ENCODE results near the gene STARD10. TPM values are rescaled to one million over a fixed set of nuclear protein-coding genes. Genes with fewer than 3 reads are reported as not detected.

Gene STARD10
- total RNA-seq, 1 donor from 2014 or later, result 28.7 TPM

DNA sequence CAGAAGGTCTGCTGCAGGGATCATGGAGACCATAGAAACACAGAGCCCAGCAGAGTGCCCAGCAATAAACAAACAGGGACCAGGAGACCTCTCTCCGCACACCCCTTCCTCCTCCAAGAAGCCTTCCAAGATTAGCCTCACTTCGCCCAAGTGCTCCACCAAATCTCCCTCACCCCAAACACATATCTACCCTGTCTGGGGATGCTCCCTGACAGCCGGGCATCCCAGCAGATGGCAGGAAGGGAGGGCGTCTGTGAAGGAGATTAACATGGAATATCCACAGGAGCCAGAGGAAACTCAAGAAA is 68.2 kb downstream of the STARD10 start:
- no peak for DNase-seq

DNA sequence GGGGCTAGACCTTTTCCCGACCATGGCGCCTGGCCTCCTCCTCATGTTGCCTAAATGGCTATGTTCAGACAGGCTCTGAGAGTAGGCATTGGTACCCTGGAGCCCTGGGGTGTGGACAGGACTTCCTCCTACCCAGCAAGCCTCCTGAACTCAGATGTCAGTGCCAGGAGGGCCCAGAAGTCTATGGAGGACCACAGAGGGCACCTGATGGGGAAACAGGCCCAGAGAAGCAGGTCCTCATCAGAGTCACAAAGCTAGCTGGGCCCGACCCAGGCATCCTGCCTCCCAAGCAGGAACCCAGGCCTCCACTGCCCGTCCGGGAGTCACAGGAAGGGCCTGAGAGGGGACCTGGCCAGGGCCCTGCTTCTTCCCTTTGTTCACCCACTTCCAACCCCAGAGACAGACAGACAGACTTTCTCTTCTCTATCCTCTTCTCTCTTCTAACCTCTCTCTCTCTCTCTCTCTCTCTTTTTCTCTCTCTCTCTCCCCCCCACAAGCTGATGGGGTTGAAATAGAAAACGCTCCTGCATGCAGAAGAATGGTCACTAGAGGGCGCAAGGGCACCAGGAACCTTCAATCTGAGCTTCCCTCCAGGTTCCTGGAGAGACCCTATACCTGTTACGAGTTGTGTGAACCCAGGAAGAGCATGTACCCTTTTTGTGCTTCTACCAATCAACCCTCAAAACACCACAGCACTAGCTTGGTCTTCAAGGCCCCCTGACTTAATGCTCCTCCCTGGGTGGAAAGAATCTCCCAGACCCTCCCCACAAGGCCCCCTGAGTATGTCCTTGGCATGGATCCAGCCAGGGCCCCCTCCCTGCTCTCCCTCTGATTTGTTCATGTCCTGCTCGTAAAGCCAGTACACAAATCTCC is 68.8 kb downstream of the STARD10 start:
- DNase-seq, result peak; percentile 54

DNA sequence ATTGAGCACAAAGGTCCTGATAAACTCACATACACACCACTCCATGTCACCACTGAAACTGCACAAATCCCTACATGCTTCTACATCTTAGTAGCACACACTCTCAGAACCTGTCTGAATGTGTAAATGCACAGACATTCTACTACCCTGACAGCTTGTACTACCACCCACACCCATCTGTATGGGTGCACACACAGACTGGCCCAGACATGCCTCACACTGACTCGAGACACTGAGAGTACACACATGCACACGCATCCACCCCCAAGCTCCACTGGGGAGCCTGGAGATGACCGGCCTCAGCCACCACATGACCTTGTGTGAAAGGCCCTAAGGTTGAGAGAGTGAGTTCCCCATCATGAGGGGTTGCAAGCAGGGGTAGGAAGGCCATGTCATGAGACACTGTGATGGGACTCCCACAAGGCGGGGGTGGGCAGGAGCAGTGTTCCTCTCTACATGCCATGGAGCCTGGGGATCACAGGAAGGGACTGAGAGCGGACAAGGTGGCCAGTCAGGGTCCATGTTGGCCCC is 69.8 kb downstream of the STARD10 start:
- DNase-seq, result no peak

DNA sequence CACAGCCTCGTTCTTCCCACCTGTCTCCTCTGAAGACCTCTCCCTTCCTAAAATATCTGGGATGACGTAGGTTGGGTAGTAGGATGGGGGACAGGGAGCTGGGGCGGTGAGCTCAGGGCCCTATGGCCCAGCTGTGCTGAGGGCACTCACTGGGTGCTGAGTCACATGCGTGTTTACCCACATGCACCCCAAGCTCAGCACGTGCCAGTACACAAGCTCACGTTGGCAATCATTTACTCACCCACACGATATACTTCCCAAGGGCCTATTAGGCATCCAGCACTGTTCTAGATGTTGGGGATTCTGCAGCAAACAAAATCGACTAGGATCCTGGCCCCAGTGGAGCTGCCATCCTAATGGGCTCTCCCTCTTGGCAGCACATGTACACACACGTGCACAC is 70.3 kb downstream of the STARD10 start:
- DNase-seq, result no peak

DNA sequence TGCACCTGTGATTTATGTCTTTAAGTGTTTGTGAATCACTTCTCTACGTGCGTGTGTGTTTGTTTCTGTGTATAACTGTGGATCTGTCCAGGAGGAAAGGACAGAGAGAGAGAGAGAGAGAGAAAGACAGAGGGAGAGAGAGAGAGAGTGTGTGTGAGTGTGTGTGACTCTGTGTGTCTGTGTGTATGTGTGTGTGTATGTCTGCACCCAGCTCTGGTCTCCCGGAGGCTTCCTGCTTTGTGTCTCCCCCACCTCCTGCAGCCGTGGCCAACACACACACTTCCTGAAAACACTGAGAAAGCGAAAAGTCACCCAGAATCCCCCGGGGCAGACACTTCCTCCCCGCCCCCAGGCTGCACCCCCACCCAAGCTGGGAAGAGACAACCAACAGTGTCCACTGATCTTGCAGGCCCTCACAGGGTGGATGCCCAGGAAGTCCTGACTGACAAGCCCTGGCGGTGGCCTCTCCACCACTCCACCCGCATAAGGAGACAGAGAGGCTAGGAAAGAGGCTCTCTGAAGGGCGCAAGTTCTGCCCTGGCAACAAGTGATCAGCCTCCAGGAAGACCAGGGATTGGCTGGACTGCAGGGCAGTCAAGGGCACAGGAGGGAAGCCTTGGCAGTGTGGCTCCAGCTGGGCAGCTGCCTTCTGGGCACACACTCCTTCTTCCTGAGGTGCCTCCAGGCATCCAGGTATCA is 71.6 kb downstream of the STARD10 start:
- peak; percentile 90 for DNase-seq

DNA sequence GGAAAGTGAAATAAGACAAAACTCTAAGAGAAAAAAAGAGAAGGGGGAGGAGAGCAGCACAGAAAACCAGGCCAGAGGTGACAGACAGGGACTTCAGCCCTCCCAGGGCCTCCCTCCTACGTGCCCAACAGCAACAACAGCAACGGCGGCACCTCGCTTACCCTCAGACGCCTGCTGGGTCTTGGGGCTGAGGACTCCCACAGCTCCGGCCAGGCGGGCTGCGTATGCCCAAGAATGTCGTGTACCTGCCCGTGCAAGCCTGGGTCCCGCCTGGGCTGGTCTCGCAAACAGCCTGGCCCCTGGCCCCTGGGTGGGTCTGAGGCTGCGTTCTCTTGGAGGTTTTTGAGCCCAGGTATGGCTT is 72.2 kb downstream of the STARD10 start:
- DNase-seq, result no peak

DNA sequence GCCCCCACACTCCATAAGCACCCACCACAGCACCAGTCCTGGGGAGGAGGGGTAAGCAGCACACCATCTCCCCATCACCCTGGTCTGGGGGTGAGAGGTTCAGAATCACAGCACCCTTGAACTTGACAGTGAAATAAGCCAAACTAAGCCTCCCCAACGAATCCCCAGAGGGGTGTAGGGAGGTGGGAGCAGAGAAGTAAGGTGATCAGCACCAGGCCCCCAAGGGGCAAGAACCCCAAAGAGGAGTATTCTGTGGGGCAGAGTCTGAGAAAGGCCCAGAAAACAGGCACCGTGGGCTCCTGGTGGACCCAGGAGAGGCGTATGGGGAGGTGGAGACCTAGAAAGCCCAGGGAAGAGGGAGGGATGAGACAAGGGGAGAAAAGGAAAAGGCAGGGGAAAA is 72.6 kb downstream of the STARD10 start:
- no peak for DNase-seq

DNA sequence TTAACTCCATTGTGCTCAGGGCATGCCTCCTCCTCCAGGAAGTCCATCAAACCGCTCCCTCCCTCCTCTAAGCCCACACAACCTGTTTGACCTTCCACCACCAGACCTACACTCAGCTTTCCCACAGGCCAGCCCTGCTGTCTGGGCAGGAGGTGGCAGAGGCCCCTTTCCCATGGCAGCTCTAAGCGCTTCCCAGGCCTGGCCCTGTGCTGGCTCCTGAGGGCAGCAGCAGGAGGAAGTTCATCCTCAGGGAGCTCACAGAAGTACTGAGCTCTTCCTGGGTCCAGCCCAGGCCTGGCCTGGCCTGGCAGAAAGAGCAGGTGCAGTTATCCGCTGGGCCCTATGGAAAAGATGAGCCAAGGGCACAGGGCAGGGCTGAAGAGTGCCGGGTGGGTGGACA is 73.1 kb downstream of the STARD10 start:
- no peak for DNase-seq

DNA sequence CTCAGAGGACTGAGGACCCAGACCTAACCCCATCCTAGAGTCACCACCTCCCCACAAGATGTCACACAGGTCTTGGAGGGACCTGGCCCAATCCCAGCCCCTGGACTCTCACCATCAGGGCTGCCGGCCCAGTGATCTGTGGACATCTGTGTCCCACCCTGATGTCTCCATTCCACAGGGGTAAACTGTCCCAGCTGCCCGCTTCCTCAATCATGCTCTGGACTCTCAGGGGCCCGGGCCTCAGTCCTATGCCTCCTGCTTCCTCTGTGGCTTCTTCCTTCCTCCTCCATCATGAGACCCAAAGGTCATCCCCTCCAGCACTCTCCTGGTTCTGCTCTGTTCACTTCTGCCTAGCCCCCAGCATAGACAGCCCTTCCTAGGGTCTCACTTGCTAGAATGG is 73.8 kb downstream of the STARD10 start:
- DNase-seq, result no peak

DNA sequence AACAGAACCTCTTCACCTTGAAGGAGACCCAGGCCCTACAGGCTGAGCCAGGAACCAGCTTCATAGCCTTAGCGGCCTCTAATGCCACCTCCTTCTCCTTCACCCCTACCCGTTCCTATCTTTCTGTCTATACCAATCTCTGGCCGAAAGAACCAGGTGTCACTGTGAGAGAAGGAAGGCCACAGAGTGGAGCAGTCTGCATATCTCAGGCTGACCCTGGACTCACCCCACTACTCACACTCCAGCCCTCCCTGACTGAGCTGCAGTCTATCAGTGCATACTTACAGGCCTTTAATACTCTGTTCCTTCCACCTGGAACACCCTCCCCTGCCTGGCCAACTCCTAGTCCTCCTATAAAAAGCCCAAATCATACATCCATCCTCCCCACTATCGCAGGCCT is 74.3 kb downstream of the STARD10 start:
- no peak for DNase-seq

DNA sequence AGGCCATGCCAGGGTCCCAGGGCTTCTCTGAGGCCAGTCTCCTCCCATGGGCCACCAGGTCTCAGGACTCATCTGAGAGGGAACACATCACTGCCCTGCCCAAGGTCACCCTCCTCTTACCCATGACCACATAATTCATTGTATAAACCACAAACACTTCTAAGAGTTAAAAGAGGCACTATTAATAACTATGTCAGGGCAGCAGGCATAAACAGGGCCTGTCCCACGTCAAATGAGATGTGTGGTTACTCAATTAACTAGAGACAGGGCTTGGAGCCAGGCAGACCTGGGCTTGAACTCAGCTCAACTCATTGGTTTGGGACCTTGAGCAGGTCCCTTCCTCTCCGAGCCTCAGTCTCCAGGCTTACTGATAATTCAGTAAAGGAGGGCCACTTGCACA is 74.7 kb downstream of the STARD10 start:
- no peak for DNase-seq

DNA sequence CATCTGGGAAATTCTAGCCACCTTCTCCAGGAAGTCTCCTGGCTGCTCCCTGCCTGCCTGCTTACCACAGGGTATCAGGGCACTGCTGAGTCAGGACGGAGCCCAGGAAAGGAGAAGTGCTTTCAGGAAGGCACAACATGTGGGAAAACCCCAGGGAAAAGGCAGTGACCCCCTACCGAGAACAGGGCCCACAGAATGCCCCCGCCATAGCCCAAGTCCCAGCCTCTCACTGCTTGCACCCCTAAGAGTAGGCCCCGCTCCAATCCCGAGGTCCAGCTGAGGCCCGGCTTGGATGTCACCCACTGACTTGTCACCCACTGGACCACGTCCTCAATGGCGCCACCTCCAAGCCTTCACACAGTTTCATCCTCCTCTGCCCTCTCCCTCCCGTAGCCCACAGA is 75.7 kb downstream of the STARD10 start:
- DNase-seq, result no peak

DNA sequence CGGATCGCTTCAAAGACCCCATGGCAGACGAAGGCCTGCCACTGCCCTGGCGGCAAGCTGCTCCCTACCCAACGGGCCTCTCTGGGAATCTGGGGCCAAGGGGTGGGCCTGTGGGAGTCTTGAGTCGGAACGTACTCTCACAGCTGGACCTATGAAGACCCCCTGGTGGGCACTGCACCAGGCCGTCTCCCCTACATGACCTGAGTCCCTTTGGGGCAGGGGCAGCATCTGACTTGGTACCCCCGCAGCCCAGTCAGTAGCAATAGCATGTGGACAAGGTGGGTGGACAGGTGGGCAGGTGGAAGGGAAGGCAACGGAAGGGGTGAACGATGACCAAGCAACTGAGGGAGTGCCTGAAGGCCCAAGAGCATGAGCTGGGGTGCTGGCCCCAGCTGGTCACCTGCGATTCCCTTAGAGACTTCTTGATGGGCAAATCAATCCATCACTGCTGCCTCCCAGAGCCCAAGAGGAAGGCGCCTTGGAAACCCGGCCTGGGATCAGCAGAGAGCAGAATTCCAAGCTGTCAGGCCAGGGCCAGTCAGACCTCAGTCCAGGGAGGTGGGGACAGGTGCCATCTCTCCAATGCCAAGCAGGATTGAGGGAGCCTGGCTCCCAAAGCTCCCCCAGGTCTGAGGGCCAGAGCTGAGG is 76.9 kb downstream of the STARD10 start:
- DNase-seq, result no peak

DNA sequence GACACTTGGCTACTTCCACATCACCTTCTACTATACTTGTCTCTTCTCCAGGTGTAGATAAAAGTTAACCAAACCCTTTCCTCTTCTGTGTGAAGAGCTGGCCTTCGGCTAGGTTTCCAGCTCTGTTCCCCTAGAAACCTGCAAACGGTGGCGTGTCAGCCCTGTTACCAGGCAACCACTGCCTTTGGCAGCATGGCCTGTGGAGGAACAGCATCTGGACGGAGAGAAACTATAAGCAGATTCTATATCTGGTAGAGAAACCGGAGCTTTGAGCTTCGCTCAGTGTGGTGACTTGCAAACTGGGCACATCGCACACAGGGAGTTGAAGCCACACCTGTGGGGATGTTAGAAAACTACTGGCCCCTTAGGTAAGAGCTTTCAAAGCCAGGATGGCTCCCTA is 77.6 kb downstream of the STARD10 start:
- no peak for DNase-seq

DNA sequence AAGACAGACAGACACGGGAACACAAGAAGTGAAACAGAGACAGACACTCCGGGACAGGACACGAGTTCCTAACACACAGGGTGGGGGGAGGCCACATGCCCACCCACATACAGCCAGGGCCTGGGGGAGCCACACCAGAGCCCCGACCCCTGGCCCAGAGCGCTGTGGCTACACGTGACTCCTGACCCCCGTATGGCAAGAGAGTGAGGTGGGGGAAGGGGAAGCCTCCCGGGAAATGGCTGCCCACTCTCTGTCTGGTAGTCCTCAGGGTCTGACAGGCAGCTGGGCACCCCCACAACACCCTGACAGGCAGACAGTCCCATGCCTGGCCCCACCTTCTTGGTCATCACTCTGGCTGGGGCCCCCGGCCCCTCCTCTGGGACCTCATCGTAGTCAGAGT is 81.0 kb downstream of the STARD10 start:
- DNase-seq, result no peak

DNA sequence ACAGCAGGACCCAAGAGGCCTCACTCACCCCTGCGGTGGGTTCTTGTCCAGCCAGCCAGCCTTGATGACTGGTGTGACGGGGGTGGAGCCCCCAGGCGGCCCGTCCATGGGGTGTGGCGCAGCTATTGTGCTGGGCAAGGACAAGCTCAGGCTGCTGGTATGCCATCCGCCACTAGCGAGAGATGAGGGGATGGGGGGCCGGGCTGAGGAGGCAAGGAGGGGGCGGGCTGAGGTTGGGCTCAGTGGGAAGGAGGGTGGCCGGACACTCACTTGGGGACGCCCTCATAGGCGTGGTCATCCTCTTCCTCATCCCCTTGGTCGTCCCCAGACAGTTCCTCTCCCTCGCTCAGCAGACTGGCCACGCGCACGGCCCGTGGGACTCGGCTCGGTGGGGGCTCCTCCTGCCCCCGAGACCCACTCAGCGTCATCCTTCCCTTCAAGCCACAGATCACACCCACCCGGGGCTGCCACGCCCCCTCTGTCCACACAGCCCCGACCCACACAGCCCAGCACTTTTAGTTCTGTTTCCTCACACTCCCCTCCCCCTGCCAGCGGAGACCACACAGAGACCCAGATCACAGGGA is 81.6 kb downstream of the STARD10 start:
- DNase-seq, result no peak

DNA sequence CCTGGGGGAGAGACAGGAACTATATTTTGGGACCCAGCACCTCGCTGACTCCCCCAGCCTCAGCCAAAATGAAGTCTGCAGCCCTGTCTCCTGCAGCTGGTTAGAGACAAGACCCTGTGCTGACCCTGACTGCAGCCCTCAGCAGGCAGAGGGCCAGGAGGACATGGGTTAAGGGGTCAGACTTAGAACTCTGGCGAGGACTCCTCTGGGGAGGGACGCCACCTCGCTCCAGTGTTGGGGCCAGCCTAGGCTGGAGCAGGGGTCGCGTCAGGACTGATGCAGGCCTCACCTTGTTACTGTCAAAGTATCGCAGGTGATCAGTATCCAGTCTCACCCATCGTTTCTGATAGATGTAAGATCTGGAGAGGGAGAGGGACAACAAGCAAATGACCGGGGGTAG is 82.7 kb downstream of the STARD10 start:
- no peak for DNase-seq

DNA sequence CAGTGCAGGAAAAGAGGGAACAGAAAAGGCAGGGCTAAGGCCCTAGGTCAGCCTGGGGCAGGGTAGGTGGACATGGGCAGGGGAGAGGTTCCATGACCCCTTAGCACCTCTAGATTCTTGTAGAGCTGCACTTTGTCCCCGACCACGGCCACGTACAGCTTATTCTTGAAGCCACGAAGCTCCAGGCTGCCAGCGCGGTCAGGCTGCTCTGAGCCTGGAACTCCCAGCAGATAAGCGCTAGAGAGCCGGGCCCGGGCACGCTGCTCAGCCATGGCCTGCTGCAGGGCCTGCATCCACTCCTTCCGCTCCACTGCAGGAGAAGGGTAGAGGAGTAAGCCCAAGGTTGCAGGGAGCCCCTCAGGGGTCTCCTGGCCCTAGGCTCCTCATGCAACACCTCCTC is 83.6 kb downstream of the STARD10 start:
- no peak for DNase-seq

DNA sequence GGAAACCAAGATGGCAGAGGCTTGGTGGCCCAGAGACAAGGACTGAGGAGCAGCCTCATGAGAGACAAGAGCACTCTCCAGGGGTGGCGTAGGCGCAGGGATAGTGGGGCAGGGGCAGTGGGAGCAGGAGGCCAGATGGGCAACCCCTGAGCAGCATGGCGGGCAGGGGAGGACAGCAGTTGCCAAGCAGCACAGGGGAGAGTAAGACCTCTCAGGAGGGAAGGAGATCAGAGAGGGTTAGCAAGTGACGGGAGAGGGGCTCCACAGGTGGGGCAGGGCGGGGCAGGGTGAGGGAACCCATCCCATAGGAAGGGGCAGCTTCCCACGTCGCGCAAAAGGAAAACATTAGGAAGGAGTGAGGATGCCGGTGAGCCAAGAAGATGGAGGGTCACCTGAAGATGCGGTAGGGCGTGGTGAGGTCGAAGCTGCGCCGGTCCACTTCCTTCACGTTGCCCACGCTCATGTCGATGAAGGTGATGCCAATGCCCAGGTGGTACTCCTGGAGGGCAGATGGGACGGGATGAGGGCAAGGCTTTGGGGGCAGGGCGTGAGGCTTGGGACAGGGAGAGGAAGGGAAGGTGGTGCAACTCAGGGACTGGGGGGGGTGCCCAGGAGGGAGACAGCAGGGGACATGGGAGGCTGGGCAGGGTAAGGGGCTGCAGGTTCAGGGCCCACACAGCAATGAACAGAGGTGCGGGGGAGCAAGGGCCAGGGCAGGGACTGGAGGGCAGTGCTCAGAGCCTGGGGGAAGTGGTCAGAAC is 84.2 kb downstream of the STARD10 start:
- DNase-seq, result no peak

DNA sequence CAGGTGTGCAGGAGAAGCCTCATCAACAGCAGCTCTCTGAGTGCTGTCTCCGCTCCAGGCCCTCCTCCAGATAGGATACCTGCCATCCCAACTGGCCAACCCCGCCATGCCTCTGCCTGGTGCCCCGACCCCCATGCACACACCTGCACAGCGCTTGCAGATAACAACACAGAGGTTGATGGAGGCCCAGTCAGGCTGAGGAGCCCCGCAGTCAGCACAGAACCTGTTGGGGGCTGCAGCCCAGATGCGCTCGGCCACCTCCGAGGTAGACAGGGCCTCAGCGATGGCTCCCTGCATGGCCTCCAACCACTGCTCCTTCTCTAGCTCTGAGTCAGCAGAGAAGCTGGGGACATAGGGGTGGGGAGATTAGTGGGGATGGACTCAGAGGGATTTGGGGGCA is 86.8 kb downstream of the STARD10 start:
- no peak for DNase-seq

DNA sequence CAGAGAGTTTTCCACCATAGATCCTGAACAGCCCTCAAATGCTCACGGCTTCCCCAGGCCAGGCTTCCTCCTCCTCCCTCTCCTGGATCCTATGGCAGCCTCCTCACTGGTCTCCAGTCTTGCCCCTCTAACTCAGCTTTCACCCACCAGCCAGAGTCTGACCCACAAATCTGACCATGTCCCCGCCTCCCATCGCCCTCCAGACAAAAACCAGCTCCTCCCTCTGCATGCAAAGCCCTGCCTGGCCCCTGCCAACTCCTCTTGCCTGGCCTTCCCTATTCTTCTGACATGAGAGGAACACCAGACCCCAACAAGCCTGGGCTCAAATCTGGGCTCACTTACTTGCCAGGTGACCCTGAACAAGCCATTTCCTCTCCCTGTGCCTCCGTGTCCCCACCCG is 87.3 kb downstream of the STARD10 start:
- no peak for DNase-seq

All from skin of body (tissue), 2 donors.